ENCODE results near the gene PLIN1.

PLIN1 gene

GRCh38 chr15:89640245-89640644 lies 38.9 kb downstream of the PLIN1 start:
- TF ChIP-seq CTCF (IDR thresholded peaks at IDR 0.05; ENCODE audit: low read depth, low read length, missing control alignments): no peak
- DNase-seq (ENCODE audit: low read depth): no peak
- no peak overlapping the region for H3K4me3 ChIP-seq (ENCODE audit: low read depth, low read length)

GRCh38 chr15:89633585-89633984 lies 45.6 kb downstream of the PLIN1 start:
- H3K4me3 ChIP-seq (ENCODE audit: low read depth, low read length): no peak overlapping the region
- TF ChIP-seq CTCF (IDR thresholded peaks at IDR 0.05; ENCODE audit: low read depth, low read length, missing control alignments): no peak
- no peak for DNase-seq (ENCODE audit: low read depth)

- H3K4me3 ChIP-seq (ENCODE audit: low read depth, low read length): no peak overlapping the region
- DNase-seq (ENCODE audit: low read depth): no peak
- no peak for TF ChIP-seq CTCF (IDR thresholded peaks at IDR 0.05; ENCODE audit: low read depth, low read length, missing control alignments)
Observed at GRCh38 chr15:89632563-89633430, 46.4 kb downstream of the PLIN1 start.

- DNase-seq (ENCODE audit: low read depth): no peak
- no peak for TF ChIP-seq CTCF (IDR thresholded peaks at IDR 0.05; ENCODE audit: low read depth, low read length, missing control alignments)
- H3K4me3 ChIP-seq (ENCODE audit: low read depth, low read length): no peak overlapping the region
Observed at GRCh38 chr15:89631902-89632264, 47.3 kb downstream of the PLIN1 start.

GRCh38 chr15:89630974-89631901 lies 47.9 kb downstream of the PLIN1 start:
- DNase-seq (ENCODE audit: low read depth): no peak
- TF ChIP-seq CTCF (IDR thresholded peaks at IDR 0.05; ENCODE audit: low read depth, low read length, missing control alignments): no peak
- no peak overlapping the region for H3K4me3 ChIP-seq (ENCODE audit: low read depth, low read length)

GRCh38 chr15:89630260-89630659 lies 48.9 kb downstream of the PLIN1 start:
- H3K4me3 ChIP-seq (ENCODE audit: low read depth, low read length): no peak overlapping the region
- no peak for TF ChIP-seq CTCF (IDR thresholded peaks at IDR 0.05; ENCODE audit: low read depth, low read length, missing control alignments)
- DNase-seq (ENCODE audit: low read depth): no peak

Measured in GM12864 (cell line).